Loucy (cell line): ENCODE data around the gene SDCBP2.

Source experiments
- H2AFZ ChIP-seq: fragments of 200-600 bp; sonication (generic); 2 replicates; pipeline ENCODE4 v1.6.0; 2016; ENCODE audit warnings: antibody characterized with exemption, mild to moderate bottlenecking, low read length, moderate library complexity
- H3F3A ChIP-seq: fragments of 200-600 bp; 2 replicates; pipeline ENCODE4 v1.6.0; 2016; ENCODE audit warnings: antibody characterized with exemption, low read depth, mild to moderate bottlenecking
- H3K27me3 ChIP-seq: fragments of 200-600 bp; sonication (generic); 2 replicates; pipeline ENCODE4 v1.6.1; 2014; ENCODE audit warnings: low read length, mild to moderate bottlenecking; ENCODE audit not compliant: insufficient read depth, poor library complexity, severe bottlenecking
- H3K36me3 ChIP-seq: fragments of 200-600 bp; sonication (generic); 2 replicates; pipeline ENCODE4 v1.6.1; 2016; ENCODE audit warnings: low read length; ENCODE audit not compliant: insufficient read depth
- H3K4me1 ChIP-seq: fragments of 200-600 bp; sonication (generic); 2 replicates; pipeline ENCODE4 v1.5.1; 2014; ENCODE audit warnings: low read length, mild to moderate bottlenecking; ENCODE audit not compliant: insufficient read depth, poor library complexity, severe bottlenecking
- H3K4me2 ChIP-seq: fragments of 200-600 bp; sonication (generic); 2 replicates; pipeline ENCODE4 v1.6.0; 2014; ENCODE audit warnings: antibody characterized with exemption, low read length, low read depth, mild to moderate bottlenecking; ENCODE audit not compliant: poor library complexity, severe bottlenecking
- H3K4me3 ChIP-seq: fragments of 200-600 bp; sonication (generic); 2 replicates; pipeline ENCODE4 v1.5.1; 2014; ENCODE audit warnings: low read length, mild to moderate bottlenecking, mixed read lengths; ENCODE audit not compliant: poor library complexity, severe bottlenecking
- H3K79me2 ChIP-seq: fragments of 200-600 bp; sonication (generic); 2 replicates; pipeline ENCODE4 v1.6.1; 2014; ENCODE audit warnings: low read length; ENCODE audit not compliant: insufficient read depth
- H3K9ac ChIP-seq: fragments of 200-600 bp; sonication (generic); 2 replicates; pipeline ENCODE4 v1.6.0; 2014; ENCODE audit warnings: mild to moderate bottlenecking, low read depth, low read length, moderate library complexity; ENCODE audit not compliant: poor library complexity, severe bottlenecking
- H3K9me2 ChIP-seq: fragments of 200-600 bp; sonication (generic); replicated peaks from 2 replicates; pipeline ENCODE4 v1.6.1; 2016; ENCODE audit warnings: low read depth, low read length, mixed read lengths
- H3K9me3 ChIP-seq: fragments of 200-600 bp; sonication (generic); 2 replicates; pipeline ENCODE4 v1.6.1; 2014; ENCODE audit warnings: mild to moderate bottlenecking, antibody characterized with exemption, low read length, low read depth; ENCODE audit not compliant: insufficient read depth
- H4K20me1 ChIP-seq: fragments of 200-600 bp; sonication (generic); 2 replicates; pipeline ENCODE4 v1.6.0; 2014; ENCODE audit warnings: antibody characterized with exemption, low read length, mild to moderate bottlenecking; ENCODE audit not compliant: insufficient read depth, poor library complexity, severe bottlenecking
- CTCF ChIP-seq: fragments of 200-600 bp; sonication (generic); conservative IDR thresholded peaks from 2 replicates; pipeline ENCODE4 v1.5.1; 2014; ENCODE audit warnings: mild to moderate bottlenecking, antibody characterized with exemption, low read length
- EZH2phosphoT487 ChIP-seq: fragments of 200-600 bp; IDR thresholded peaks from 2 replicates; pipeline ENCODE4 v1.6.1; 2018; ENCODE audit warnings: antibody characterized with exemption, mild to moderate bottlenecking, moderate library complexity, borderline replicate concordance

Gene SDCBP2

DNA sequence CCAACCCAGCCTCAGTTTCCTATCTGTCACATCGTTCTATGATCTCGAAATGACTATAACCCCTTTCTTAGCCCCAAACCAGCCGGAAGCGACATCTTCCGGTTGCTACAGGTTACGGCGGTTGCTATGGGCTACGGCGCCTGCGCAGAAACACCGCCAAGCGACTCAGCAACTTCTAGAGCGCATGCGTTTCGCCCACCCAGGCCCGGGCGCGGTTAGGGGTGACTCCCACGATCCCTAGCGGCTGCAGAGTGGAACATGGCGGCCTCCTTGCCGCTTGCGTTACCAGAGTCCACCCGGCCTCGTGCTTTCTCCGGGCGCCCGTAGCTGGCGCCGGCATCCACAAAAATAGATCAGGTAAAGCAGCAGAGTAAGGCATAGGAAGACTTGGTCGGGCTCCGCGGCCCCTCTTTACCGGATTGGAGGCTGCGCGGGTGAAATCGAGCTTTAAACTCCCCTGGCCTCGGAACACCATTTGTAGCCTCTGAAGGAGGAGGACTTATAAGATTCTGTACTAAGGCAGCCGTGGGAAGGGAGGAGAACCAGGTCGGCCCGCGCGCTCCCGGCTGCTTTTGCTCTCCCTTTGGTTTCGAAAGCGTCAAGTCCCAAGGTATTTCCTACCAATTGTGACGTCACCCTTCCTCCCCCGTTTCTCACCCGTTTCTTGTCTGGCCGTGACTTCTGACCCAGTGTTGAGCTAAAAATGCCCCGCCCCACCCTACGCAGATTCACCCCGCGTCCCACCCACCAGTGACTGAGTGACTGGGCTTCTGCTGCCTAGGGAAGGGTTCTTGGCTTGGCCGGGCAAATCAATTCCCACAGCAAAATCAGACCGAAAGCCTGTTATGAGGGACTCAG lies 3.5 kb downstream of the SDCBP2 start:
- Histone ChIP-seq H3K9me3 (no peaks in the 10 kb centered on the region), H3K27me3 (no peaks in the 10 kb centered on the region), H3K79me2 (peaks cover 31% of the 10 kb centered on the region), H3K9ac (peak overlapping the region; percentile 99), H3K36me3 (no peaks in the 10 kb centered on the region), H3K4me1 (peaks cover 56% of the 10 kb centered on the region), H3K4me3 (peak overlapping the region; percentile 97), H3K4me2 (peak overlapping the region; percentile 98), H4K20me1 (no peaks in the 10 kb centered on the region), H3F3A (no peaks in the 10 kb centered on the region), H2AFZ (peak overlapping the region; percentile 92), H3K9me2 (no peaks in the 10 kb centered on the region)
- TF ChIP-seq CTCF (no peak), EZH2phosphoT487 (no peak)

DNA sequence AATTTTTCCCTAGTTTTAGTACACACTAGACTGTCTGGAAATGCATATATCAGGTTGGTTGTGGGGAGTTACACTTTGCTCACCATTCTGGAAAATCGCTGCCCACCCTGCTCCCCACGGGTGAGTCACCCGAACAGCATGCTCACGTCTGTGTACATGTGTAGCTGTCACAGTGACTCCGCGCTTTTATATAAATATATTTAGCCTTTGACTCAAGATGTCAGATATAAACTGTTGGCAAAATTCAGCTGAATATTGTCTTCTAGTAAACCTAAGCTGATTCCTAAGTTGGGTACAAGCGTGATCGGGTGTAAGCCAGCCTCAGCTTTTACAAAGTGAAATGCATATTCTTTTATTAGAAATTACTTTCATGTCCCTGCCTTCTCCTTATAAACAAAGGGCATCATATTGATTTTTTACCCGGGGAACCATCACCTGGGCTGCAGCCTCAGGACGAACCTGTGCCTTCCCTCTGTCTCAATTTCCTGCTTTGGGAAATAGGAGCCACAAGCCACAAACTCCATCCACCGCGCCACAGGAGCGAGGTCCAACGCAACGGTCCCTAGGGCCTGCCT lies 4.3 kb downstream of the SDCBP2 start:
- Histone ChIP-seq H3K9ac (peak overlapping the region; percentile 21), H3K9me3 (no peaks in the 10 kb centered on the region), H3K9me2 (no peaks in the 10 kb centered on the region), H3K4me3 (peak overlapping the region; percentile 97), H3K4me2 (peak overlapping the region; percentile 98), H3K36me3 (no peaks in the 10 kb centered on the region), H3K79me2 (peaks cover 31% of the 10 kb centered on the region), H2AFZ (peak overlapping the region; percentile 78), H3F3A (no peaks in the 10 kb centered on the region), H3K4me1 (peaks cover 49% of the 10 kb centered on the region), H3K27me3 (no peaks in the 10 kb centered on the region), H4K20me1 (no peaks in the 10 kb centered on the region)
- TF ChIP-seq CTCF, result no peak
- TF ChIP-seq EZH2phosphoT487, result no peak

DNA sequence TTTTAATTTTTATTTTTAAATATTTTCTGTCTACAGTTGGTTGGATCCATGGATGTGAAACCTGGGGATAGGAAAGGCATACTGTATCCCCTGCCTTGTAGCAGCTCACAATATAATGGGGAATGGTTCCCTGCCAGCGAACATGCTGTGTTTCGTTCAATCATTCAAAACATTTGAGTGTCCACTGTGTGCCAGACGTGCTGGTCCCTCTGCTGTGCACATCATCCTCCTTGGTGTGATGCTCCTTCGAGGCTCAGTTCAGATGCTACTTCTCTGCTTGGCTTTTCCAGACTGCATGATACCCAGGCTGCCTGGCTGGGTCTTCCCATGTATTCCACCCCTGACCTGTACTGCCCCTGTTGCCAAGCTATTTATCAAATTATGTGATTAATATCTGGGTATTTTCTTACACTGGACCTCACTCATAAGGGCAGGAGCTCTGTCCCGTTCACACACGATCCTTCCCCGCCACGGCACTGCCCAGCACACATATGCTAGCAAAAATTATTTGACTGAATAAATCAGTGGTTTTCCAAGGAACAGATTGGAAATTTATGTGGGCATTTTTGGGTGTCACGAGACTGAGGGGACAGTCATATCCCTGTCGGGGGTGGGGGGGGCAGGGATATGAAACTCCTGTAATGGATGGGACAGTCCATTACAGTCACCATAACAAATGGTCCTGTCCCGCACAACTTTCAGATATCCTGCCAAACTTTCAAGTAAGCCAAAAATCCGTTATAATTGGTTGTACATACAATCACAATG lies 4.9 kb downstream of the SDCBP2 start:
- Histone ChIP-seq H3F3A (no peaks in the 10 kb centered on the region), H3K79me2 (peaks cover 31% of the 10 kb centered on the region), H3K9me3 (no peaks in the 10 kb centered on the region), H4K20me1 (no peaks in the 10 kb centered on the region), H3K4me1 (peaks cover 43% of the 10 kb centered on the region), H3K36me3 (no peaks in the 10 kb centered on the region), H3K9ac (no peak overlapping the region), H3K9me2 (no peaks in the 10 kb centered on the region), H3K4me3 (peak overlapping the region; percentile 97), H2AFZ (no peak overlapping the region), H3K27me3 (no peaks in the 10 kb centered on the region), H3K4me2 (peak overlapping the region; percentile 98)
- TF ChIP-seq EZH2phosphoT487 (no peak), CTCF (no peak)
